NCI-H2029 (cell line): Measurements from ENCODE around the gene TRAPPC2.
"Not testable (repeated sequence)": the region's sequence is repeated elsewhere in the genome, so short reads cannot be mapped to it uniquely, and the experiment has no call there.

ENCODE experiments used
- DNase-seq: peaks from one replicate; lab custom pipeline; 2025; lab: John Stamatoyannopoulos, UW

TRAPPC2 gene

DNA sequence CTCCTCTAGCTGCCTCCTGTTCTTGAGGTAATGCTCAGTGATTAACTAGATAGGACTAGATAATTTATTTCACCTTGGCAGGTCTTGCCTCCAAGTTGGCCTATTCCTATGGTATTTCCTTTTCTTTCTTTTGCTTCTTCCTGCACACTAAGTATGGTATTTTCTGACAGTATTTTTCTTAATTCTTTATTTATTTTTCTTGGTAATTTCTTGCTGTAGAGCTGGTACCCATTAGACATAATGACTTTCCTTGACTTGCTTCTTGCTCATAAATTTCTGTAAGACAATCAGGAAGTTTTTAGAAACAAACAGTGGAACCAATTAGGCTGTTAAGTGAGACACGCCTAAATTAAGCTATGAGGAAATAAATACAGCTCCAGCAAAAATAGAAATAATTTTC lies 36.0 kb downstream of the TRAPPC2 start:
- DNase-seq: no peak

DNA sequence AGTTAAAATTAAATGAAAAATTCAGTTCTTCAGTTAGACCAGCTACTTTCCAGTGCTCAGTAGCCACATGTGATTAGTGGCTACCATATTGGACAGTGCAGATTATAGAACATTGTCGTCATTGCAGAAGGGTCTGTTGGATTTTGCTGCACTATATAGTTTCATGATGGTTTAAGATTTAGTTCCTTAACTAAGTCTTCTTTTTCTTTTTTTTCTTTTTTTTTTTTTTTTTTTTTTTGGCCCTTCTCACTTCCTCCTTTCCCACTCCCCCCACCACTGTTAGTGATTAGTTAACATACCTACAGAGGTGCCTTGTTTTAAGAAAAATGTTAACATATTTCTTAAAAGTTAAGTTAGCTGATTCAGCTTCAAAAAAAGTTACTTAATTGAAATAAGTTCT lies 36.4 kb downstream of the TRAPPC2 start:
- DNase-seq: no peak

DNA sequence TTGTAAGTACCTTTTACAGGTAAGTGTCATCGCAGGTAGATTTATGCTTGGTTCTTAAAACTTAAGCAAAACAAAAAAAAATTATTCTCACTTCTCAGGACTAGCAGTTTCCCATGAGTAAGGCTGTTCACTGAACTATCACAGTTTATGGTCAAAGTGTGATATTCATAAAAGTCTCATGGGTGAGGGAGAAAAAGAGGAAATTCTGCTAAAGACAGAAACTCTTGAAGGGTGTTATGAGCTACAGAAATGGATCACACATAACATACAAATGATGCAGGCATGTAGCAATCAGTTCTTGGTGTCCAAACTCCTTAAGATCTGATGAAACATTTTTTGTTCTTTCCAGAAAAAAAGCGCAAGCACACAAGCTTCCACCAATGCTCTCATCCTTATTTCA lies 37.0 kb downstream of the TRAPPC2 start:
- no peak for DNase-seq

DNA sequence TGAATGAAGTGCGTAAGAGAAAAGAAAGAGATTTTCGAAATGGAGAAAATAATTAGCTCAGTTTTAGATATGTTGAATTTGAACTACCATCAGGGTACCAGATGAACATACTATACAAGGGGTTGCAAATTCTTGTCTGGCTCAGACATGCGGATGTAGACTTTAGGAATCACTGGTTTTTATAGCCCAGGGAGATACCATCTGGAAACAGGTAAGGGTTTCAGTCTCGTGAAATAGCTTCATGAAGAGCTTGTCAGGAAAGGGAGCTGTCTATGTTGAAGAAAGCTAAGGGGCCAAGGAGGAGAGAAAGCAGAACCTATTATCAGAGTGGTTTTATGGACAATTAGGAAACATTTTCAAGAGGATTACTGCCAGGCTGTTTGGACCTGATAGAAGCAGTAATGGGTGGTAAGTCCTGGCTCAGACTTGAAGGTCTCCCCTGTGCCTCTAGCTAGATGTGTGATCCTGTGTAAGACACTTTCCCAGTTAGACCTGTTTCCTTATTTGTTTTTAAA lies 38.8 kb downstream of the TRAPPC2 start:
- DNase-seq: no peak

DNA sequence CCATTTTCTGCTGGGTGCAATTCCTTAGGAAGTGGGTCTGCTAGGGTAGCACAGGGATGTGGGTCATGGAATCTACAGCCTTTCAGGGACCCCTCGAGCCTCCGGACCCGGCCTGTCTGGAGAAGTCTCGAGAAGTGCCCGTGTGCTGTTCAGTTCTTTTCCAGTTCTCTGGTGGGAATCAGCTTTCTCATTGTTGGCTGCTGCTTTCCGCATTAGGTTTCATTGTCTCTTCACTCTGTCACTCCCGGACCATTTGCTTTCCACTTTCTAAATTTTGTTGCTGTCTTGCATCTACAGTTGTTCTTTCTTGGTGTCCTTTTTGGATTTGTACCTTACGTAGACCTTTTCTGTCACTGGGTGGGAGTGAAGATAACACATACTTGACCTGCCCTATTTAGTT lies 39.4 kb downstream of the TRAPPC2 start:
- no peak for DNase-seq

DNA sequence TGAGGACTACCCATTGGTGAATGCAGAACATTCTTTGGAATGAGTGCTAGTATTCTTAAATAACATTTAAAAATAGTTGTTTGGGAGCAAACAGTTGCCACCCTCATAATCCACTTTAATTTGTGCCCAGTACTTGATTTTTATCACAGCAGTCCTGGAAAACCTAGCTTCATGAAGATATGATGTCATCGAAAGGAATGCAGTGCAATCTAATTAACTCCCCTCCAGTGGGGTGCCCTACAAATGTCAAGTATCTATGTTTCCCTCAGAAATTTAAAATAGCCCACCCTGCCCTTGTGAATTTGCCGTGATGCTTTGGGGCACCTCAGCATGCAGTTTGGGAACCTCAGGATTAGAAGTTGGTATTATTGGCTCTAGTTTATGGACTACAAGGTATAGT lies 40.1 kb downstream of the TRAPPC2 start:
- no peak for DNase-seq

DNA sequence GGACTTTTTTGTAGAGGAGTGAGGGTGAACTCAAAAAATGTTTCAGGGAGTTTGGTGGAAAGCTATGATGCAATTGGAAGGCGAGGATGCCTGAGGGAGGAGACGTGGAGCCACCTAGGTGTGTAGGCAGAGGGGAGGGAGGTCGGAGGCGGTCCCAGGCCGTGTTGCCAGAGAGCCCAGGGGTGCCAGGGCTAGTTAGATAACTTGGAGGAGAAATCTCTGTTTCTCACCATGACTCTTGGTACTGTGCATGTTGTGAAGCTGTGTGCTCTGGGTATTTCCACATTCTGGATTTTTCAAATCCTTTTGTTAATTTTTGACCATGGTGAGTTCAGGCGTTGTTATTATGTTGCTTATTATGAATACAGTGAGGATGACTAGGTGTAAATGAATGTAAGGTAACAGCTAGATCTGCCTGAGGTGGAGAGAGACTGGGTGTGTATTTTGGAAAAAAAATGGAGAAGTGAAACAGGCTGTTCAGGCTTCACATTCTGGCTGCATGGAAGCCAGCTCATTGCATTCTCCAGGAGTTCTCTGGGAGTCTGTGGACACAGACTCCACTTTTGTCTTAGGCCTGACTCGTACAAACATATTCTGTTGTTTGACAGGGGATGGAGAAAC lies 41.0 kb downstream of the TRAPPC2 start:
- no peak for DNase-seq

DNA sequence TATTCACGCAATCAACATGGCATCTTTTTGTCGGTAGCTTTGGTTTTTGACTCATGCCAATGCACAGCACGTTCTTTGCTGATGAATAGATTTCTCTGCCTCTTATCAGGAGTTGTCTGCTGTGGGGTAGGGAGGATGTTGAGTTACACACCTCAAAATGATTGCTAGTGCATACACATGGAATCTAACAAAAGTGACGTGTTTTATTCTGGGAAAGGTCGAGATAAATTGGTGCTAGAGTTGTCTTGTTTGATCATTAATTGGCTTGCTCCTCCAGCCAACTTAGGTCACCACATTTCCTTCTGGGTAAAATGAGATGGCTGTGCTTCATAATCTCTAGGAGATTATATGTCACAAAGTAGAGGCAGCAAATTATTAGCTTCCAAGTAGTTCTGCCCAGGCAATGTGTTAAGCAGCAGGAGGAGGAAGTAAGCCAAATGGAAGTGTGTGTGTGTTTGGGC lies 41.6 kb downstream of the TRAPPC2 start:
- no peak for DNase-seq

DNA sequence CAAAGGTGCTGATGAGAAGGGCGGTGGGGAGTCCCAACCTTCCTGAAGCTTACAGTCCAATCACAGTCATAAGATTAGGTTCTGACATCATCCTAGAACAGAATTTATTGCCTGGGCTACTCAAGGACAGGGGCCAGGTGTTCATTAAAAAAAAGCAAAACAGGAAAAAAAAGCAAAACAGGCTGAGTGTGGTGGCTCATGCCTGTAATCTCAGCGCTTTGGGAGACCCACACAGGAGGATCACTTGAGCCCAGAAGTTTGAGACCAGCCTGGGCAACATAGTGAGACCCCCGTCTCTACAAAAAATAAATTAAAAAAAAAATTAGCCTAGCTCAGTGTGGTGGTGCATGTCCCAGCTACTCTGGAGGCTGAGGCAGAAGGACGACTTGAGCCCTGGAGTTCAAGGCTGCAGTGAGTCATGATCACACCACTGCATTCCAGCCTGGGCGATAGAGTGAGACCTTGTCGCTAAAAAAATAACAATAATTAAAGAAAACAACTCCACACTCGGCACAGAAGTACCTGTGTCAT lies 42.5 kb downstream of the TRAPPC2 start:
- DNase-seq: no peak

DNA sequence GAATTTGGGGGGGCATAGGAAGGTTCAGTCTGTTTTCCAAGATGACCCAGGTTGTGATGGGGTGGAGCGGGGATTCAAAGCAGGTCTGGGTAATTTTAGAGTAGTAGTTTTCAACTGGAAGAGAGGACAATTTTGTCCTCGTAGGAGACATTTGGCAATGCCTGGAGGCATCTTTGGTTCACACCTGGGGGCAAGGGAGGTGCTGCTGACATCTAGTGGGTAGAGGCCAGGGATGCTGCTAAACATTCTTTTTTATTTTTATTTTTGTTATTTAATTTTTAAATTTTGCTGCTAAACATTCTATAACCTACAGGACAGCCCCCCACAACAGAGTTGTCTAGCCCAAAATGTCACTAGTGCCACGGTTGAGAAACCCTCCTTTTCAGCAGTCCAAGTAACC lies 43.6 kb downstream of the TRAPPC2 start:
- DNase-seq: no peak

DNA sequence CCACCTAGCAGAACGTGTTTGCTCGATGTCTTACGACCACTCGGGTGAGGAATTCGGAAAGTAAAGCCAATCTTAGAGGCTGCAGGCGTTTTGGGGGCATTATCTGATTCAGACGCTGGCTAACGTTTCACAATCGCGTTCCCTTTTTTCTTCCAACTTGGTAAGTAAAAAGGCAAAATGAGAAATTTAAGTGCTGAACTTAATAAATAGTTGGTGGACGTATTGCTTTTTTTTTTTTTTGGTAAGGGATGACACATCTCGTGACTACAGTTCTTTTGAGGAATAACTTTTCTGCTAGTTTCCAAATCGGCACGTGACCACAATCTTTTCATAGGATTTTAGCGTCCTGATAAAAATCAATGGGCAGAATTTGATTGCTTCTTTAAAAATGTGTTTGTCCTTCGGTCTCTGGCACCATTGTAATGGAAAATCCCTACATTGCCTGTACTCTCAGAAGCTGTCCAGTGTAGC lies 44.6 kb downstream of the TRAPPC2 start:
- no peak for DNase-seq

DNA sequence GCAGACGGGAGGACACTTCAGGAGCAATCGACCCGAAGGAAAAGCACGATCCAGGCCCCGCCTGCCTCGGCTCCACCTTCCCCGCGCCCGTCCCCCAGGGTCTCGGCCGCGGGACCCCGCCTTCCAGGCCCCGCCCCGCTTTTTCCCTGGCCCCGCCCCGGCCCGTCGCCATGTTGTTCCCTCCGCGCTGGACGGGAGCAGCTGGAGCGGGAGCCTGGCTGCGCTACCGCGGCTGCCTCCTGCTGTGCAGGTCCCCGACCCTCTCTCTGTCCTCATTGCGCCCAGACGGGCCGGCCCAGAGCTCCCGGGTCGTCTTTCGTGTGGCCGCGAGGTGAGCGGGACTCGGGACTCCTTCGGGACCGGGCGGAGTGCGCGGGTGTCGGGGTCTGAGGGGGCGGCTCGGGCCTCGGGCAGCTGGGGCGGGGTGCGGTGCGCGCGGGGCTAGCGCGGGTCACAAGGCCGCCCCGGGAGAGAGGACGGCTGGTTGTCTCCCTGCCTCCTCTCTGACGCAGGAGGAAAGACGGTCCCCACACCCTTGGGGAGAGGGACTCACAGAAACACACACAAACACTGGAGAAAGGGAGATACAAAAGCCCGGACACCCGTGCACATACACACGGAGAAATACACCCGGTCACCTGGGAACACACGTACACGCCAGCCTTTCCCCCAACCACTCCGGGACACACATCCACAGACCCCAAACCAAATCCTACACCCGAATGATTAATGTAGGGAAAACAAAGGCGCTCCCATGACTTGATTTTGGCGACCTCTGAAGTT lies 45.3 kb downstream of the TRAPPC2 start, which contains the start of gene RAB9A:
Gene RAB9A, plus strand, starts transcription at position 171 of the 783 bp plus-strand sequence. CDS start 19,619 bp downstream, outside the sequence.
- peak; percentile 46 for DNase-seq

DNA sequence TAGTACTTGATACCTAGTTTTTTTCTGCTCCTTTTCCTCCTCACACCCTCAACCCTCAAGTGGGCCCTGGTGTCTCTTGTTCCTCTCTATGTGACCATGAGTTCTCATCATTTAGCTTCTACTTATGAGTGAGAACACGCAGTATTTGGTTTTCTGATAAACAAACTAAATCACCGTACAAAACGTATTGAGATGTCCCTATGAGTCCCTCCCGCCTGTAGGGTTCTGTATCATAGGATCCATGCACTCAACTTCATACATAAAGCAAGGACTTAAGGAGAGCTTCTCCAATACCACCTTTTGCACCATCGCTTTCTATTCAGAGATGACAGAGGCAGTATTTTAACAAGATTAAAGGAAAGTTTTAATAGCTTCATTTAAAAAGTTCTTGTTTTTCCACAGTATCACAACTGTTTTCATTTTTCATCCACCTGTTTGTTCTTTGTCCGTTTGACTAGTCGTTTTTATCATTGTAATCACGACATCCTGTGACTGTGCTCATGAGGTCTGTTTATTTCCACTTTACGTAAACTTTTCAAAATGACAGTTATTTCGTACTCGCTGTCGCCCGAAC lies 45.9 kb downstream of the TRAPPC2 start:
- DNase-seq: no peak

DNA sequence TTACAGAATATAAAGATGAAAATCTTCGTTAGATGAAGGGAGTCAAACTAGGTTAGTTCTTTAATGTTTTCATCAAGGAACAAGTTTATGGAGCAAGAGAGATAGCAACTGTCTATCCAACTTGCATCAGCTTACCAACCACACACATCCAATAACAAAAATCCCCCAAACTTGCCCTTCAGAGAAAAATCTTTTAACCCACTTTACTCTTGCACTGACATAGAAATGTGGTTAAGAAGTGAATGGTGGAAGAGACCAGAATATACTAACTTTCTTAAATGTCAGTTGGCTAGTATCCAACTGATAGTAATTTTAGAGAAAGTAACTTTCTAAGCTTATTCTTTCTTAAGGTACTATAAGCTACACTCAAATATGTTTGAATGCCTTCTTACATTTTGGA lies 47.2 kb downstream of the TRAPPC2 start:
- no peak for DNase-seq

DNA sequence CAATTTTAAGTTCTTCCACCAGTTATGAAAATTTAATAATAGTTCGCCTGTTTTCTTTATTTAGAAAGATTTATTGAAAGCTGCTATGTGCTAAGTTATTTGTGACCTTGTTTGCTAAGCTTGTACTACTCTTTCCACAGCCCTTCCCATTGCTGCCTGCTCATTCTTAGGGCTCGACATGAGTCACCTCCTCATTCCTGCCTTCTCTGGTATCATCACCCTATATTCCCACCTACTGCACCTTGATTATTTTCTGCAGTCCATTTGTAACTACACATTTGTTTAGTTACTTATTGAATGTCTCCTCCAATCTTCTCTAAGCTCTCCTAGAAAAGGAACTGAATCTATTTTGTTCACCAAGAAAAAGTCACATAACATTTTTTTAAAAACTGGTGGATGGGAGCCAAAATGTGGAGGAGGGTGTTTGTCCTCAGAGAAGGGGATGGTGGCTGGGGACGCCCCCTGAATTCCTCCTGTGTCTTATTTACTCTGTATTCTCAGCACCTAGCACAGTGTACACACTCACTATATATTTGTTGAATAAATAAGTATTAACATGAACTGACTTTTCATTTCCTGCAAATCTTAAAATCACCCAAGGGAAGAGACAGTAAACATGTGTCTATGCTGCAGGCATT lies 49.2 kb downstream of the TRAPPC2 start:
- no peak for DNase-seq

DNA sequence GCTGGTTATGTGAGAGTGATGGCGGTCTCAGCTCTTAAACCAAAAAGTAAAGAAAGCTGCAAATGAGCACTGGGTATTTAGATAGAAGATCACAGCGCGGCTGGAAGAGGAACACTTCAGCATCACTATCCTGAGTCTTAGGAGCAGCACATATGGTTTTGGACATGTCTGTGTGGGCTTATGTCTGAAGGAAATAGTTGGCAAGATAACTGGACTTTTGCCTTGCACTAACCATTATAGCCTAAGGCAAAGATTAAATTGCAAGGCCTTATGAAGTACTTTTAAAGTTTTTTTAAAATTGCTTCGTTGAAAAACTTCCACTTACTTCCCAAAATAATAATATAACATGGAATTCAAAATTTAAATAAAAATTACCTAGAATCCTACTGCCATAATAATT lies 50.1 kb downstream of the TRAPPC2 start:
- DNase-seq: no peak

DNA sequence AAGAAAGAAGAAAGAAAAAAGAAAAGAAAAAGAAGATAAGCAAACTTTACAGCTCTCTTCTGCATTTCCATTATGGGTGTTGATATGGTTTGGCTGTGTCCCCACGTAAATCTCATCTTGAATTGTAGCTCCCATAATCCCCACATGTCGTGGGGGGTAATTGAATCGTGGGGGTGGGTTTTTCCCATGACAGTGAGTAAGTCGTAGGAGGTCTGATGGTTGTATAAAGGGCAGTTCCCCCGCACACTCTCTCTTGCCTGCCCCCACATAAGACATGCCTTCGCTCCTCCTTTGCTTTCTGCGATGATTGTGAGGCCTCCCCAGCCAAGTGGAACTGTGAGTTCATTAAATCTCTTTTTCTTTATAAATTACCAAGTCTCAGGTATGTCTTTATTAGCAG lies 52.8 kb downstream of the TRAPPC2 start:
- DNase-seq: no peak

DNA sequence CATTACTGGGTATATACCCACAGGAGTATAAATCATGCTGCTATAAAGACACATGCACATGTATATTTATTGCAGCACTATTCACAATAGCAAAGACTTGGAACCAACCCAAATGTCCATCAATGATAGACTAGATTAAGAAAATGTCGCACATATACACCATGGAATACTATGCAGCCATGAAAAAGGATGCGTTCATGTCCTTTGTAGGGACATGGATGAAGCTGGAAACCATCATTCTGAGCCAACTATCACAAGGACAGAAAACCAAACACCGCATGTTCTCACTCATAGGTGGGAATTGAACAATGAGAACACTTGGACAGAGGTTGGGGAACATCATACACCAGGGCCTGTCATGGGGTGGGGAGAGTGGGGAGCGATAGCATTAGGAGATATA lies 54.7 kb downstream of the TRAPPC2 start:
- not testable (repeated sequence) for DNase-seq

DNA sequence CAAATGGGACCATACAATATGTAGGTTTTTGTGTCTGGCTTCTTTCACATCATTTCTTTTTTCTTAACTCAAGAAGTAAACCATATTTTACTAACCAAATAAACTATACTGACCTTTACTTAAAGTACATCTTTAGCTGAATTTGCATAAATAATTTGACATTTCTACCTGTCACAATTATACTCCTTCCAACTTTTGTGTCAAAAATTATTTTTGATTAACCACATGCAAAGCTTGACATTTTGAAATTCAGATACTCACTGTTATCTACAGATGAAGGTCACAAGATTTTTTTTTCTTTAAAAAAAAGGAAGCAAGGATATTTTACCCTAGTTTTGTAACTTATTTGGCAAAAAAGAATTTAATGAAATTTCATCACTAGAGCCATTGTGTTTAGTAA lies 57.5 kb downstream of the TRAPPC2 start:
- DNase-seq: no peak

DNA sequence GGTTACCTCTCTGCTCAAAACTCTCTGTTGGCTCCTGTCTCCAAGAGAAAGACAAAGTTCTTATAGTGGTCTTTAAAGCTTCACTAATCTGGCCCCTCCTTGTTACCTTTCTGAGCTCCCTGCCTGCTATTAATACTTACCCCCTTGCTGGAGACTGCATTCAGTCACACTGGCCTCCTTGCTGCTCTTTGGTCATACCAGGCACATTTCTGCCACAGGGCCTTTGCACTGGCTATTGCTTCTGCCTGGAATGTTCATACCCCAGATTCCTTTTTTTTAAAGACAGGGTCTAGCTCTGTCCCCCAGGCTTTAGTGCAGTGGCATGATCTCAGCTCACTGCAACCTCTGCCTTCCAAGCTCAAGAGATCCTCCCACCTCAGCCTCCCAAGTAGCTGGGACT lies 61.4 kb downstream of the TRAPPC2 start:
- no peak for DNase-seq

DNA sequence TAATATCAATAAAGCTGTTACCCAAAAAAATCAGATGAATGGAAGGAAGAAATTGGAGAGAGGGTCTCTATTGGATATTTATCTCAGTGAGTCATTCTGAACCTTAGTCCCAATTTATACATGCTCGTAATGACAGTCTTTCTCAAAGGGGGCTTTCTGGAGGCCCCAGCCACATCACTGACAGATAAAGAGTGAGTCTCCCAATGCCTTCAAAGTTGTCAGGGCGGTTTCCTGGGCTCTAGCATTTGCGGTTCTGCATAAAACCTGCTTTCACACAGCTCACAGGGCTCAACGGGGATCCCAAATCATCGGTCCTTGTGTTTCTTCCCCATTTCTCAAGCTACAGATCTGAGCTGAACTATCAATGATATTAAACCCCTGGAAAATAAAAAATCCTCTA lies 64.2 kb downstream of the TRAPPC2 start:
- no peak for DNase-seq

DNA sequence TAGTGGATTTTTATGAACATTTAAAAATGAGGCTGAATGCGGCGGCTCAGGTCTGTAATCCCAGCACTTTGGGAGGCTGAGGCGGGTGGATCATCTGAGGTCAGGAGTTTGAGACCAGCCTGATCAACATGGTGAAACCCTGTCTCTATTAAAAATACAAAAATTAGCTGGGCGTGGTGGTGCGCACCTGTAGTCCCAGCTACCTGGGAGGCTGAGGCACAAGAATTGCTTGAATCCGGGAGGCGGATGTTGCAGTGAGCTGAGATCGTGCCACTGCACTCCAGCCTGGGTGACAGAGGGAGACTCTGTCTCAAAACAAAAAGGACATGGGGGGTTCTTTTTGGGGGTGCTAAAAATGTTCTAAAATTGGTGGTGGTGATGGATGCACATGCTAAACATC lies 64.7 kb downstream of the TRAPPC2 start:
- not testable (repeated sequence) for DNase-seq
